B cell (primary cell): Measurements from ENCODE around the gene NRDE2.

Experiments used
- EZH2 ChIP-seq: IDR thresholded peaks from 2 replicates; pipeline ENCODE4 v1.6.1; 2012; ENCODE audit warnings: borderline replicate concordance, low read depth, mild to moderate bottlenecking, moderate library complexity, low read length; ENCODE audit not compliant: insufficient read depth, poor library complexity, severe bottlenecking
- TF ChIP-seq, protein P1 (sequence below): fragments of 200-600 bp; IDR thresholded peaks from one replicate; pipeline ENCODE4 v1.8.0; 2022; ENCODE audit warnings: antibody characterized with exemption, mild to moderate bottlenecking

DNA sequence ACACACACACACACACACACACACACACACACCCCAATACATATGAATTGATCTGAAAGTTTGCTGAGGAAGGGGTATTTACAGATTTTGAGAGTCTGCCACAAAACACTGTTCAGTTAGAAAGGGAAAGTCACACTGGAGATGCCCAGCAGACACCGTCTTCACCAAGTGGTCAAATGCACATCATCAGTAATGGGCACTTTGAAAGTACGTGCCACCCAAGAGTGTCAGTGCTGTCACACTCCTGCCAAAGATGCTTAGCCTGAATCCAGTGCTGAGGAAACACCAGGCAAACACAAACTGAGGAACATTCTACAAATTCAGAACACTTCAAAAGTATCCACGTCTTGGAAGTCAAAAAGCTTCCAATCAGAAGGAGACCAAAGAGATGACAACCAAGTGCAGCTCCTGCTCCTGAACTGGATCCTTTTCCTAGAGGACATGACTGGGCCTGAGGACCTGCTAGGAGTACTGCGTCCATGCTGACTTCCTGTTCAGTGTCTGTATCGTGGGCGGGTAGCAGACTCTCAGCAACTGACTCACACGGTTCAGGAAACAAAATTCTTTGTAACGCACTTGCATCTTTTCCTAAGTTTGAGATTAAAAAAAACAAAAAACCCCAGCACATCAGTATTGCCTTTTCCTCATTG lies 56.8 kb downstream of the NRDE2 start:
- TF ChIP-seq, protein P1, sequence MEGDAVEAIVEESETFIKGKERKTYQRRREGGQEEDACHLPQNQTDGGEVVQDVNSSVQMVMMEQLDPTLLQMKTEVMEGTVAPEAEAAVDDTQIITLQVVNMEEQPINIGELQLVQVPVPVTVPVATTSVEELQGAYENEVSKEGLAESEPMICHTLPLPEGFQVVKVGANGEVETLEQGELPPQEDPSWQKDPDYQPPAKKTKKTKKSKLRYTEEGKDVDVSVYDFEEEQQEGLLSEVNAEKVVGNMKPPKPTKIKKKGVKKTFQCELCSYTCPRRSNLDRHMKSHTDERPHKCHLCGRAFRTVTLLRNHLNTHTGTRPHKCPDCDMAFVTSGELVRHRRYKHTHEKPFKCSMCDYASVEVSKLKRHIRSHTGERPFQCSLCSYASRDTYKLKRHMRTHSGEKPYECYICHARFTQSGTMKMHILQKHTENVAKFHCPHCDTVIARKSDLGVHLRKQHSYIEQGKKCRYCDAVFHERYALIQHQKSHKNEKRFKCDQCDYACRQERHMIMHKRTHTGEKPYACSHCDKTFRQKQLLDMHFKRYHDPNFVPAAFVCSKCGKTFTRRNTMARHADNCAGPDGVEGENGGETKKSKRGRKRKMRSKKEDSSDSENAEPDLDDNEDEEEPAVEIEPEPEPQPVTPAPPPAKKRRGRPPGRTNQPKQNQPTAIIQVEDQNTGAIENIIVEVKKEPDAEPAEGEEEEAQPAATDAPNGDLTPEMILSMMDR, result no peak
- no peak for TF ChIP-seq EZH2
